Stimulated activated CD4-positive, alpha-beta T cell treated with anti-CD3 and anti-CD28 coated beads, Interleukin-12 subunit alpha, Interleukin-12 subunit beta, amount 100 ng/mL, for 24 hours (primary cell): ENCODE data around the gene TFCP2L1.

Experiments used
- DNase-seq, 2 experiments: peaks; one replicate each; pipeline ENCODE4 v3.0.0-alpha.2; 2020; ENCODE audit warnings: low read depth in 2 of 2

The TFCP2L1 gene

DNA sequence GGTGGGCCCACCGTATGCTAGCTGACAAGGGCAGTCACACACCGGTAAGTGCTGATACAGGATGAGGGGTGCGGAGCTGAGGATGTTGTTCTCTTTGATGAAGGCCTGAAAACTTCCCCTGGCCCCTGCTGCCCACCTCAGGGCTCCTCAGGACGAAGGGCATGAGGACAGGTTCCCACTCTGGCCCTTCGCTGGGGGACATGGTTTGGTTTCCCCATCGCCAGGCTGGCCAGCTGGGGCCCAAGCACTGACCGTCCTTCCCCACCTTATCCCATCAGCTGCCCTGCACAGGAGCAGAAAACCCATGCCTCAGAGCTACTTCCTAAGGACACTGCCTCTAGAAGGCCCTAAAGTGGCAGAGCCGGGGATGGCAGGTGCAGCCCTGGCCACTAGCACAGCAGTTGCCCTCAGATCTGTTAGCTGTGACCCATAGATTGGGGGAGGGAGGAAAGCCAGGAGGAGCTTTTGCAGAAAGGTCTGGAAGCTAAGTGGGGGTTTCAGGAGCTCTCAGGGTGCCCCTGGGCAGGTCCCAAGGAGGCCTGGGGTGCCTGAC lies 66.5 kb downstream of the TFCP2L1 start:
- DNase-seq = no peak

- DNase-seq = no peak
Observed at GRCh38 chr2:121217627-121218026, 67.4 kb downstream of the TFCP2L1 start.

DNA sequence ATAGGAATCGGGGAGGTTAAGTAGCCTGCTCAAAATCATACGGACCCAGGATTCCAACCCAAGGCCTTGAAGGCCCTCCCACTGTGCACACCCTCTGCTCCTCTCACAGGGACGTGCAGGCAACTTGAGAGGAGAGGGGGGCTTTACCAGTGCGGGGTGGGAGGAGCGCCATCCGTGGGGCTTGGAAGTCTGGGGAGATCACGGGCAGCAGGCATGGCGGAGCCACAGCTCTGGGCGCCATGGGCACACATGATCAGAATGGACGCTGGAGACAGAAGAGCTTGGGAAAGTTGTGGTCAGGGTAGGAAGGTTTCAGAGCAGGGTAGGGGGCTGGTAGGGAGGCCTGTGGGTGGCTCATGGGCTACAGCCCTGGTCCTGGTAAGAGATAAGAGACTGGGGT lies 70.7 kb downstream of the TFCP2L1 start:
- DNase-seq = no peak

GRCh38 chr2:121213386-121213785 lies 71.6 kb downstream of the TFCP2L1 start:
- DNase-seq = no peak

- no peak for DNase-seq
Observed at GRCh38 chr2:121212661-121213325, 72.2 kb downstream of the TFCP2L1 start.

GRCh38 chr2:121211689-121212151 lies 73.3 kb downstream of the TFCP2L1 start:
- DNase-seq = no peak

GRCh38 chr2:121211251-121211650 lies 73.8 kb downstream of the TFCP2L1 start:
- DNase-seq = no peak

DNA sequence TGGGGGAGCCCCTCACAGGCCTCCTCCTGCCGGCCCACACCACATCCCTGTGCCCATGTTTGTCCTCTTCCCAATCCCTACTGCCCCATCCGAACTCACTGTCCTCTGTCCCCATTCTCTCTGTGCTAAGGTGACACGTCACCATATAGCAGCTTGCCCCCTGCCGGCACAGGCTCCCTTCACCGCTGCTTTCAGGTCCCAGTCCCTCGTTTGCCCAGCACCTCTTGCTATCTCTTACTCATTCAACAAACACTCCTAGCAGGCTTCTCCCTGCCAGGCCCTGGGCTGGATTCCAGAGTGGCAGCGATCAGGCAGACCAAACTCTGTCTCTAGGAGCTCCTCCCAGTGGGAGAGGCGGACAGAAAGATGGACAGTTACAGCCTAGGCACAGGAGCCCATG lies 74.3 kb downstream of the TFCP2L1 start:
- no peak for DNase-seq

- no peak for DNase-seq
Observed at GRCh38 chr2:121209014-121209610, 75.9 kb downstream of the TFCP2L1 start.

DNA sequence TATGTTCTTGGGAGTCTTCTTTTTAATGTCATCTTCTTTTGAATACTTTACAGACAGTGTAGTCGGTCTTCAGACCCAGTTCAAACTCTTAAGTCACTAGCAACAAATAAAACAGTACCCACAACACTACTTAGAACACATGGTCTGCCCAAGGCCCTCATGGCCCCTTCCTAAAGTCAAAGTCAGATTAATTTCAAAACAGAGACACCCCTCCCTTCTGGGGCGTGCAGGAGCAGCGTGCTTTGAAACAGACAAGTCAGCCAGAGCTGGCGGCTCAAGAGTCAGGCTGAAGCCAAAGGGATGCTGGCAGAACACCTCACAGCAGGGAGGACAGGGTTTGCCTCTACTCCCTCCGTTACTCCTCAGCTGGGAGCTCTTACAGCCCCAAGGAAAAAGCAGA lies 77.5 kb downstream of the TFCP2L1 start:
- no peak for DNase-seq

DNA sequence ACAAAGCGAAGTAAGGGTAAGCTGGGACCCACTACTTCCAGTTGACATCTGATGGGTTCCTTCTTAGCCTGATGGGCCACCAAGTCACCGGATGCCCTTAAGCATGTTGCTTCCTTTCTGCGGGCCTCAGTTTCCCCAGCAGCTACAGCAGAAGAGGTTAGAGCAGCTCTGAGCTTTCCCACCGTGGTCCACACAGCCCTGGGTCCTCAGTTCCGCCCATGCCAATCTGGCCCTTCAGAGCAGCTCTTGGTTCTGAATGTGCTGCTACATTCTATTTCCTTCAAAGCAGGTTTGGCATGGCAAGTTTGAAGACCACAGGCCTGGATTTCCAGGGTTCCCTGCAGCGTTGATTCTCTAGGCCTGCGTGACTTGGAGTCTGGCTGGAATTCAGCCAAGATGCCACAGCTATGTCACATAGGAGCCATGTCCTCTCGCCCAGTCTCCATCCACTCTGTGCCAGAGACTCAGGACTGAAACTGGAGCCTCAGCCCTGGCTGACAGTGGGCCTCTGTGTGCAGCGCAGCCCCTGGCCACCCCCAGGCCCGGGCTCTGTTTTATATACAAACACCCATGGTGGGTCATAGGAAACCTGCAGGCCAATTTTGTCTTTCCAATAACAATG lies 79.6 kb downstream of the TFCP2L1 start:
- DNase-seq = no peak

DNA sequence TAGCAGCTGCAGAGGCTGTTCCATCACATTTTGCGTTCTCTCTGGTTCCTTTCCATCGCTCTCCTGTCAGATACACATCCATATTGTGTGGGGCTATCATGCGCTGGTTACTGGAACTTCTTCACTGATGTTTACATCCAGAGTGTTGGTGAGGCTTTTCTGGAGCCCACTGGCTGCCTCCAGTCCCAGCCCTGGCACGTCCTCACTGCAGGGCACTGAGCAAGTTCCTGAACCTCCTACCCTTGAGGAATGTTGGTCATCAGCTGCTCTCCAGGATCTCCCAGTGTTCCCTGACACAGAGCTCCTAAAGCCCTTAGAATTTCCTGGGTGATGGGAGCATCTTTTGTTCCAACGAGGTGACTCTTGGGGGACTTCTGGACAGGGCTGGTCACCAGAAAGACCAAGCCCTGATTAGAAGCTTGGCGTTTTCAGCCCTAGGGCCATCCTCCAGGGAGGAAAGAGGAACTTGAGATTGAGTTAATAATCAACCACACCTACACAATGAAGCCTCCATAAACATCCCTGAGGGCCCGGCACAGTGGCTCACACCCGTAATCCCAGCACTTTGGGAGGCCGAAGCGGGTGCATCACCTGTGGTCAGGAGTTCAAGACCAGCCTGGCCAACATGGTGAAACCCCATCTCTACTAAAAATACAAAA lies 81.3 kb downstream of the TFCP2L1 start:
- DNase-seq = no peak

- no peak for DNase-seq
Observed at GRCh38 chr2:121202541-121203310, 82.3 kb downstream of the TFCP2L1 start.

- DNase-seq = no peak
Observed at GRCh38 chr2:121201796-121202195, 83.2 kb downstream of the TFCP2L1 start.

GRCh38 chr2:121200419-121201315 lies 84.3 kb downstream of the TFCP2L1 start:
- DNase-seq = no peak

- no peak for DNase-seq
Observed at GRCh38 chr2:121200011-121200347, 85.0 kb downstream of the TFCP2L1 start.

DNA sequence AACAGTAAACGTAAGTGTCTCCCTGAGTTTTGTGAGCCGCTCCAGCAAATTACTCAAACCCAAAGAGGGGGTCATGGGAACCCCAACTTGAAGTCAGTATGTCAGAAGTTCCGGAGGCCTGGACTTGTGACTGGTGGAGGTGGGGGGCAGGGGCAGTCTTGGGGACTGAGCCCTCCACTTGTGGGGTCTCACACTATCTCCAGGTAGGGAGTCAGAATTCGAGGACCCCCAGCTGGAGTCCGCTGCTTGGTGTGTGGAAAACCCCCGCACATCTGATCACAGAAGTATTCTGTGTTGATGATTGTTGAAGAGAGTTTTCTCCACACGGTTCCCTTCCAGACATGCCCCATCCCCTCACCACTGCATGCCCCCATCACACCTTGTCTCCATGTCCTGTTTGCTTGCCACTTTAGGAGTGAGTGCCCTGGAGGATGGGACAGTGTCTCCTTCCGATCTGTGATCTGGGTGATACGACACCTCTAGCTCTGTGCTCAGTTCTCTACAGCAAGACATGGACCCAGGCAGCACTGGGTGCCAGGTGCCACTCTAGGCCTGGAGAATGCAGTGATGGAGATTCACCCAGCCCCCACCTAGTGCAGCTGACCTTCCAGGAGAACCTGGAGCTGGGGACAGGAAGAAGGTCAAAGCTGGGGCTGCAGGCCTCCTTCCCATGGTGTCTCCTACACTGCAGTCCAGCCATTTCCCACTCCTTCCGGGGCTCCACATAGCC lies 85.6 kb downstream of the TFCP2L1 start:
- no peak for DNase-seq

DNA sequence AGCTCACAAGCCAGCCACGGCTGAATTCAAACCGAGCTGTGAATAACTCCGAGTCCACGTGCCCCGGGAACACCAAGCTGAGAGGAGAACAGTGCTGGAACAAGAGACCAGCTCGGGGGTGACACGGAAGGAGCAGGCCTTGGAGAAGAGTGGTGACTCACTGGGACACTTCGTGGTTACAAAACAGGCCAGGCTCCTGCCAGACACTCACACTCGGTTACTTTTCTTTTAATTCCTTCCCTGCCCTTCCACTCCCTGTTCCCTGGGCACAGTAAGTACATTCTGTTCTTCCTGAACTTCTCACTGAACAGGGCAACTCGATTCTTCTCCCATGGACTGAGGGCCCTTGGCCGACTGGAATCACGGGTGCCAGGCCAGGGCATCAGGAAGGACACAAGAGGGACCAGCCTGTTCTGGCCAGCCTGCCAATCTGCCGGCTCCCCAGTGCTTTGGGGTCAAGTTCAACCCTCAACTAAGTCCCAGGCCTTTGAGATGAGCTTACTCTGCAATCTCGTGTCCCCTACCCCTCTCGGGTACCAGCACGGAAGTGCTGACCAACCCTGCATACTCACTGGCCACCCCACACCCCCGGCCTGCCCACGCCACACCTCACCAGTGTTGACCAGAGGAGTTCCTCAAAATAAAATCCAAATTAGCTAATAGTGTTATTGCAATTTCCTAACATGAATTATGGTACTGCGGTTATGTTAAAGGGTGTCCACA lies 87.5 kb downstream of the TFCP2L1 start:
- DNase-seq = no peak

GRCh38 chr2:121196849-121197155 lies 88.2 kb downstream of the TFCP2L1 start:
- no peak for DNase-seq
